KOPT-K1 (cell line): ENCODE data around the gene EHHADH.

Experiments used
- H3K27ac ChIP-seq: fragments of 200-600 bp; sonication (generic); 2 replicates; pipeline ENCODE4 v1.5.1; 2016; ENCODE audit warnings: antibody characterized with exemption, mild to moderate bottlenecking, low read depth, low read length; ENCODE audit not compliant: poor library complexity, severe bottlenecking
- H3K36me3 ChIP-seq: fragments of 200-600 bp; sonication (generic); 2 replicates; pipeline ENCODE4 v1.5.1; 2017; ENCODE audit warnings: antibody characterized with exemption, mild to moderate bottlenecking, low read length, moderate library complexity; ENCODE audit not compliant: insufficient read depth
- H3K9me3 ChIP-seq: fragments of 200-600 bp; sonication (generic); 2 replicates; pipeline ENCODE4 v1.5.1; 2017; ENCODE audit warnings: antibody characterized with exemption, low read length, mild to moderate bottlenecking; ENCODE audit not compliant: insufficient read depth, poor library complexity, severe bottlenecking

The EHHADH gene

GRCh38 chr3:185195652-185196051 is 58.2 kb downstream of the EHHADH start:
- Histone ChIP-seq H3K36me3 (no peaks in the 10 kb centered on the region), H3K9me3 (no peaks in the 10 kb centered on the region), H3K27ac (no peak overlapping the region)

GRCh38 chr3:185188816-185189215 is 65.0 kb downstream of the EHHADH start:
- Histone ChIP-seq H3K36me3 (no peaks in the 10 kb centered on the region), H3K9me3 (no peaks in the 10 kb centered on the region), H3K27ac (no peak overlapping the region)

GRCh38 chr3:185187391-185187790 is 66.5 kb downstream of the EHHADH start:
- H3K9me3 ChIP-seq = no peaks in the 10 kb centered on the region
- no peaks in the 10 kb centered on the region for H3K36me3 ChIP-seq
- H3K27ac ChIP-seq = no peak overlapping the region

- H3K9me3 ChIP-seq = no peaks in the 10 kb centered on the region
- H3K36me3 ChIP-seq = no peaks in the 10 kb centered on the region
- H3K27ac ChIP-seq = no peak overlapping the region
These were observed 77.0 kb downstream of the EHHADH start for GRCh38 chr3:185176750-185177359.

GRCh38 chr3:185175370-185175987 is 78.4 kb downstream of the EHHADH start:
- no peak overlapping the region for H3K27ac ChIP-seq
- H3K9me3 ChIP-seq = no peaks in the 10 kb centered on the region
- no peaks in the 10 kb centered on the region for H3K36me3 ChIP-seq

GRCh38 chr3:185172086-185173049 is 81.5 kb downstream of the EHHADH start:
- Histone ChIP-seq H3K36me3 (no peaks in the 10 kb centered on the region), H3K27ac (no peak overlapping the region), H3K9me3 (no peaks in the 10 kb centered on the region)

GRCh38 chr3:185164428-185165217 is 89.2 kb downstream of the EHHADH start:
- no peak overlapping the region for H3K27ac ChIP-seq
- no peaks in the 10 kb centered on the region for H3K36me3 ChIP-seq

GRCh38 chr3:185162634-185163033 is 91.2 kb downstream of the EHHADH start:
- no peaks in the 10 kb centered on the region for H3K9me3 ChIP-seq
- no peak overlapping the region for H3K27ac ChIP-seq
- no peaks in the 10 kb centered on the region for H3K36me3 ChIP-seq

More at GRCh38 chr3:185164428-185165217, 89.2 kb downstream of the EHHADH start:
- H3K9me3 ChIP-seq = no peaks in the 10 kb centered on the region

- no peaks in the 10 kb centered on the region for H3K9me3 ChIP-seq
- no peaks in the 10 kb centered on the region for H3K36me3 ChIP-seq
- no peak overlapping the region for H3K27ac ChIP-seq
These were observed 92.1 kb downstream of the EHHADH start for GRCh38 chr3:185161761-185162160.

GRCh38 chr3:185157347-185157746 is 96.5 kb downstream of the EHHADH start:
- no peaks in the 10 kb centered on the region for H3K36me3 ChIP-seq
- peaks cover 4% of the 10 kb centered on the region for H3K9me3 ChIP-seq

GRCh38 chr3:185155678-185156077 is 98.2 kb downstream of the EHHADH start:
- Histone ChIP-seq H3K9me3 (peaks cover 4% of the 10 kb centered on the region), H3K36me3 (no peaks in the 10 kb centered on the region), H3K27ac (no peak overlapping the region)

More at GRCh38 chr3:185157347-185157746, 96.5 kb downstream of the EHHADH start:
- no peak overlapping the region for H3K27ac ChIP-seq

GRCh38 chr3:185153861-185154629 is 99.8 kb downstream of the EHHADH start:
- H3K27ac ChIP-seq = no peak overlapping the region
- H3K9me3 ChIP-seq = peaks cover 4% of the 10 kb centered on the region
- no peaks in the 10 kb centered on the region for H3K36me3 ChIP-seq

- peaks cover 4% of the 10 kb centered on the region for H3K9me3 ChIP-seq
- no peaks in the 10 kb centered on the region for H3K36me3 ChIP-seq
- H3K27ac ChIP-seq = no peak overlapping the region
These were observed 100.6 kb downstream of the EHHADH start for GRCh38 chr3:185153171-185153771.
